HepG2 (cell line): ENCODE data around the gene FZD4. TPM values are rescaled to one million over a fixed set of nuclear protein-coding genes. Genes with fewer than 3 reads are reported as not detected.

ENCODE experiments used
- ELF3 ChIP-seq: IDR thresholded peaks from 2 replicates; pipeline ENCODE4 v1.6.1; 2016; ENCODE audit warnings: missing genetic modification reagents, missing compliant biosample characterization
- KMT2A ChIP-seq: sonication (generic); formaldehyde crosslinking; IDR thresholded peaks from 2 replicates; pipeline ENCODE4 v1.4.0; 2020; ENCODE audit warnings: missing genetic modification reagents
- MATR3 ChIP-seq: sonication (generic); formaldehyde crosslinking; IDR thresholded peaks from 2 replicates; pipeline ENCODE4 v1.4.0; 2020; ENCODE audit warnings: missing genetic modification reagents
- NCOA1 ChIP-seq: sonication (generic); formaldehyde crosslinking; IDR thresholded peaks from 2 replicates; pipeline ENCODE4 v1.9.0; 2021; ENCODE audit warnings: missing genetic modification reagents
- PATZ1 ChIP-seq: sonication (generic); formaldehyde crosslinking; IDR thresholded peaks from 2 replicates; pipeline ENCODE4 v1.4.0; 2020; ENCODE audit warnings: missing genetic modification reagents
- POLR2A ChIP-seq, 2 experiments: IDR thresholded peaks; 2 replicates each; pipeline ENCODE4 v1.6.1; 2011; ENCODE audit warnings: low read depth in 2 of 2, low read length in 2 of 2, mild to moderate bottlenecking in 1 of 2, moderate library complexity in 1 of 2; ENCODE audit not compliant: insufficient read depth in 1 of 2
- RARA ChIP-seq: IDR thresholded peaks from 2 replicates; pipeline ENCODE4 v1.6.1; 2016; ENCODE audit warnings: missing genetic modification reagents, missing compliant biosample characterization
- RFX5 ChIP-seq: IDR thresholded peaks from 2 replicates; pipeline ENCODE4 v1.6.1; 2011; ENCODE audit warnings: low read depth, low read length, improper control_type of control experiment
- SKI ChIP-seq: fragments of 450-650 bp; IDR thresholded peaks from one replicate; pipeline ENCODE4 v1.6.1; 2018; ENCODE audit warnings: mild to moderate bottlenecking; ENCODE audit not compliant: partially characterized antibody
- TFAP4 ChIP-seq: sonication (generic); IDR thresholded peaks from 2 replicates; pipeline ENCODE4 v1.6.1; 2016; ENCODE audit warnings: low read depth, borderline replicate concordance
- ZNF510 ChIP-seq: sonication (generic); formaldehyde crosslinking; IDR thresholded peaks from 2 replicates; pipeline ENCODE4 v1.4.0; 2020; ENCODE audit warnings: low read depth, mild to moderate bottlenecking, missing genetic modification reagents
- polyA plus RNA-seq, 8 experiments: library from polyadenylated mRNA; depleted of rRNA in 3 of 8; stranded (reverse) in 7 of 8; unstranded in 1 of 8; fragments of >200 nt; fragmentation: Illumina TruSeq in 4 of 8; extraction: Trizol in 4 of 8; gene quantifications; 2 replicates each; pipeline versions ENCODE4 v1.2.1 to v1.2.3, GENCODE V29; 2011 to 2016; ENCODE audit warnings: low read depth in 4 of 8, missing spikeins in 1 of 8, mixed read lengths in 1 of 8; ENCODE audit not compliant: insufficient read depth in 1 of 8
- total RNA-seq, 5 experiments: library from RNA; depleted of rRNA; stranded (reverse); fragments of >200 nt; fragmentation: Illumina TruSeq; extraction: Trizol; gene quantifications; 2 replicates each; pipeline ENCODE4 v1.2.3, GENCODE V29; 2016; ENCODE audit warnings: low read depth in 1 of 5
- TF ChIP-seq, protein P1 (sequence below): IDR thresholded peaks from 2 replicates; pipeline ENCODE4 v1.6.1; 2016; ENCODE audit warnings: low read depth, missing genetic modification reagents, missing compliant biosample characterization
- TF ChIP-seq, protein P2 (sequence below): sonication (generic); formaldehyde crosslinking; IDR thresholded peaks from one replicate; pipeline ENCODE4 v1.5.1; 2020; ENCODE audit warnings: mild to moderate bottlenecking, missing genetic modification reagents; ENCODE audit errors: not compliant biosample characterization

The FZD4 gene
- total and polyA plus RNA-seq, 2 of the 13 experiments (the other 11 are each of a cell fraction or from before 2014, with no cell fraction given) = 46.5 to 70.4 TPM

DNA sequence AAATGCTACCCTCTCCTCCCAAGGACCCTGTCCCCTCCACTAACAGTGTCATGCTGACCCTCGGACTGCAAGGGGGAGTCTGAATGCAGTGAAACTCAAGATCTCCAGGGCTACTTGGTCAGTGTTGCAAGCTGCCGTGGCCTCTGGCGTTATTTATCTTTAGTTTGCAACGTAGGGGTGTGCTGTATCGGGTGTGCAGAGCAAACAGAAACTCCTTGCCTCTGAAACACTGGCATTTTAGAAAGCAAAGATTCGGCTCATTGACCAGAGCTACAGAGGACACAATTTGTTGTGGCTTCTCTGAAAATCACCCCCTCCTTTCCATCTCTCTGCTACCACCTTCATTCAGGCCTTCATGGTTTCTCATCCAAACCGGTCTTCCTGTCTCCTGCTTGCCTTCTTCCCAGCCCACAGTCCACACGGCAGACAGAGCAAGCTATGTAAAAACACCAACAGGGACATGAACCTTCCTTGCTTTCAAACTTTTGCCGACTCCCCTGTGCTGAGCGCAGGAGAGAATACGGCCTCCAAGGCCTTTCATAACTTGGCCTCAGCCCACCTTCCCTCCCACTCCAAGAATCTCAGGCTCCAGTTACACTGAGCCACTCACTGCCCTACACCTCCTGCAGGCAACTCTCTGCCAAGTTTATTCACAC is 14.9 kb downstream of the FZD4 start (continued):
- TF ChIP-seq ELF3 (CRISPR knock-in tag) (0 out of 2 replicates have a peak, but pooled peaks have one; percentile 10), SKI (no peak), POLR2A (IDR thresholded peaks at IDR 0.05; ENCODE audit: insufficient read depth in 1 of 2, low read depth in 2 of 2, low read length in 2 of 2) (peak in 1 of 2 experiments; percentile 33; a peak in 2 of 4 replicates), MATR3 (no peak), ZNF510 (peak; percentile 49; the same call in 1 of the 2 replicates), PATZ1 (peak; percentile 46), TFAP4 (no peak), RARA (CRISPR knock-in tag) (0 out of 2 replicates have a peak, but pooled peaks have one; percentile 3), RFX5 (no peak), NCOA1 (CRISPR knock-in tag) (no peak), KMT2A (CRISPR knock-in tag) (peak; percentile 27; the same call in 1 of the 2 replicates)
- TF ChIP-seq, protein P1, sequence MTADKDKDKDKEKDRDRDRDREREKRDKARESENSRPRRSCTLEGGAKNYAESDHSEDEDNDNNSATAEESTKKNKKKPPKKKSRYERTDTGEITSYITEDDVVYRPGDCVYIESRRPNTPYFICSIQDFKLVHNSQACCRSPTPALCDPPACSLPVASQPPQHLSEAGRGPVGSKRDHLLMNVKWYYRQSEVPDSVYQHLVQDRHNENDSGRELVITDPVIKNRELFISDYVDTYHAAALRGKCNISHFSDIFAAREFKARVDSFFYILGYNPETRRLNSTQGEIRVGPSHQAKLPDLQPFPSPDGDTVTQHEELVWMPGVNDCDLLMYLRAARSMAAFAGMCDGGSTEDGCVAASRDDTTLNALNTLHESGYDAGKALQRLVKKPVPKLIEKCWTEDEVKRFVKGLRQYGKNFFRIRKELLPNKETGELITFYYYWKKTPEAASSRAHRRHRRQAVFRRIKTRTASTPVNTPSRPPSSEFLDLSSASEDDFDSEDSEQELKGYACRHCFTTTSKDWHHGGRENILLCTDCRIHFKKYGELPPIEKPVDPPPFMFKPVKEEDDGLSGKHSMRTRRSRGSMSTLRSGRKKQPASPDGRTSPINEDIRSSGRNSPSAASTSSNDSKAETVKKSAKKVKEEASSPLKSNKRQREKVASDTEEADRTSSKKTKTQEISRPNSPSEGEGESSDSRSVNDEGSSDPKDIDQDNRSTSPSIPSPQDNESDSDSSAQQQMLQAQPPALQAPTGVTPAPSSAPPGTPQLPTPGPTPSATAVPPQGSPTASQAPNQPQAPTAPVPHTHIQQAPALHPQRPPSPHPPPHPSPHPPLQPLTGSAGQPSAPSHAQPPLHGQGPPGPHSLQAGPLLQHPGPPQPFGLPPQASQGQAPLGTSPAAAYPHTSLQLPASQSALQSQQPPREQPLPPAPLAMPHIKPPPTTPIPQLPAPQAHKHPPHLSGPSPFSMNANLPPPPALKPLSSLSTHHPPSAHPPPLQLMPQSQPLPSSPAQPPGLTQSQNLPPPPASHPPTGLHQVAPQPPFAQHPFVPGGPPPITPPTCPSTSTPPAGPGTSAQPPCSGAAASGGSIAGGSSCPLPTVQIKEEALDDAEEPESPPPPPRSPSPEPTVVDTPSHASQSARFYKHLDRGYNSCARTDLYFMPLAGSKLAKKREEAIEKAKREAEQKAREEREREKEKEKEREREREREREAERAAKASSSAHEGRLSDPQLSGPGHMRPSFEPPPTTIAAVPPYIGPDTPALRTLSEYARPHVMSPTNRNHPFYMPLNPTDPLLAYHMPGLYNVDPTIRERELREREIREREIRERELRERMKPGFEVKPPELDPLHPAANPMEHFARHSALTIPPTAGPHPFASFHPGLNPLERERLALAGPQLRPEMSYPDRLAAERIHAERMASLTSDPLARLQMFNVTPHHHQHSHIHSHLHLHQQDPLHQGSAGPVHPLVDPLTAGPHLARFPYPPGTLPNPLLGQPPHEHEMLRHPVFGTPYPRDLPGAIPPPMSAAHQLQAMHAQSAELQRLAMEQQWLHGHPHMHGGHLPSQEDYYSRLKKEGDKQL (CRISPR knock-in tag) = 0 out of 2 replicates have a peak, but pooled peaks have one; percentile 11
- TF ChIP-seq, protein P2, sequence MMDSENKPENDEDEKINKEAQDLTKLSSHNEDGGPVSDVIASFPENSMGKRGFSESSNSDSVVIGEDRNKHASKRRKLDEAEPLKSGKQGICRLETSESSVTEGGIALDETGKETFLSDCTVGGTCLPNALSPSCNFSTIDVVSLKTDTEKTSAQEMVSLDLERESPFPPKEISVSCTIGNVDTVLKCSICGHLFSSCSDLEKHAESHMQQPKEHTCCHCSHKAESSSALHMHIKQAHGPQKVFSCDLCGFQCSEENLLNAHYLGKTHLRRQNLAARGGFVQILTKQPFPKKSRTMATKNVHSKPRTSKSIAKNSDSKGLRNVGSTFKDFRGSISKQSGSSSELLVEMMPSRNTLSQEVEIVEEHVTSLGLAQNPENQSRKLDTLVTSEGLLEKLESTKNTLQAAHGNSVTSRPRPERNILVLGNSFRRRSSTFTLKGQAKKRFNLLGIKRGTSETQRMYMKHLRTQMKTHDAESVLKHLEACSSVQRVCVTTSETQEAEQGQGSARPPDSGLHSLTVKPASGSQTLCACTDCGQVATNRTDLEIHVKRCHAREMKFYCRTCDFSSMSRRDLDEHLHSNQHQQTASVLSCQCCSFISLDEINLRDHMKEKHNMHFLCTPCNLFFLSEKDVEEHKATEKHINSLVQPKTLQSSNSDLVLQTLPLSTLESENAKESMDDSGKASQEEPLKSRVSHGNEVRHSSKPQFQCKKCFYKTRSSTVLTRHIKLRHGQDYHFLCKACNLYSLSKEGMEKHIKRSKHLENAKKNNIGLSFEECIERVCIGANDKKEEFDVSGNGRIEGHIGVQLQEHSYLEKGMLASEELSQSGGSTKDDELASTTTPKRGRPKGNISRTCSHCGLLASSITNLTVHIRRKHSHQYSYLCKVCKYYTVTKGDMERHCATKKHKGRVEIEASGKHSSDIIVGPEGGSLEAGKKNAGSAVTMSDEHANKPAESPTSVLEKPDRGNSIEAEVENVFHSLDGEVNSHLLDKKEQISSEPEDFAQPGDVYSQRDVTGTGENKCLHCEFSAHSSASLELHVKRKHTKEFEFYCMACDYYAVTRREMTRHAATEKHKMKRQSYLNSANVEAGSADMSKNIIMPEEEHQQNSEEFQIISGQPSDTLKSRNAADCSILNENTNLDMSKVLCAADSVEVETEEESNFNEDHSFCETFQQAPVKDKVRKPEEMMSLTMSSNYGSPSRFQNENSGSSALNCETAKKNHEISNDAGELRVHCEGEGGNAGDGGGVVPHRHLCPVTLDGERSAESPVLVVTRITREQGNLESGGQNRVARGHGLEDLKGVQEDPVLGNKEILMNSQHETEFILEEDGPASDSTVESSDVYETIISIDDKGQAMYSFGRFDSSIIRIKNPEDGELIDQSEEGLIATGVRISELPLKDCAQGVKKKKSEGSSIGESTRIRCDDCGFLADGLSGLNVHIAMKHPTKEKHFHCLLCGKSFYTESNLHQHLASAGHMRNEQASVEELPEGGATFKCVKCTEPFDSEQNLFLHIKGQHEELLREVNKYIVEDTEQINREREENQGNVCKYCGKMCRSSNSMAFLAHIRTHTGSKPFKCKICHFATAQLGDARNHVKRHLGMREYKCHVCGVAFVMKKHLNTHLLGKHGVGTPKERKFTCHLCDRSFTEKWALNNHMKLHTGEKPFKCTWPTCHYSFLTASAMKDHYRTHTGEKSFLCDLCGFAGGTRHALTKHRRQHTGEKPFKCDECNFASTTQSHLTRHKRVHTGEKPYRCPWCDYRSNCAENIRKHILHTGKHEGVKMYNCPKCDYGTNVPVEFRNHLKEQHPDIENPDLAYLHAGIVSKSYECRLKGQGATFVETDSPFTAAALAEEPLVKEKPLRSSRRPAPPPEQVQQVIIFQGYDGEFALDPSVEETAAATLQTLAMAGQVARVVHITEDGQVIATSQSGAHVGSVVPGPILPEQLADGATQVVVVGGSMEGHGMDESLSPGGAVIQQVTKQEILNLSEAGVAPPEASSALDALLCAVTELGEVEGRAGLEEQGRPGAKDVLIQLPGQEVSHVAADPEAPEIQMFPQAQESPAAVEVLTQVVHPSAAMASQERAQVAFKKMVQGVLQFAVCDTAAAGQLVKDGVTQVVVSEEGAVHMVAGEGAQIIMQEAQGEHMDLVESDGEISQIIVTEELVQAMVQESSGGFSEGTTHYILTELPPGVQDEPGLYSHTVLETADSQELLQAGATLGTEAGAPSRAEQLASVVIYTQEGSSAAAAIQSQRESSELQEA (CRISPR knock-in tag) = no peak
